ENCODE data around the gene MSL1.
A peak's percentile ranks its signal among the peaks of the same experiment; 100 is the strongest.

DNA sequence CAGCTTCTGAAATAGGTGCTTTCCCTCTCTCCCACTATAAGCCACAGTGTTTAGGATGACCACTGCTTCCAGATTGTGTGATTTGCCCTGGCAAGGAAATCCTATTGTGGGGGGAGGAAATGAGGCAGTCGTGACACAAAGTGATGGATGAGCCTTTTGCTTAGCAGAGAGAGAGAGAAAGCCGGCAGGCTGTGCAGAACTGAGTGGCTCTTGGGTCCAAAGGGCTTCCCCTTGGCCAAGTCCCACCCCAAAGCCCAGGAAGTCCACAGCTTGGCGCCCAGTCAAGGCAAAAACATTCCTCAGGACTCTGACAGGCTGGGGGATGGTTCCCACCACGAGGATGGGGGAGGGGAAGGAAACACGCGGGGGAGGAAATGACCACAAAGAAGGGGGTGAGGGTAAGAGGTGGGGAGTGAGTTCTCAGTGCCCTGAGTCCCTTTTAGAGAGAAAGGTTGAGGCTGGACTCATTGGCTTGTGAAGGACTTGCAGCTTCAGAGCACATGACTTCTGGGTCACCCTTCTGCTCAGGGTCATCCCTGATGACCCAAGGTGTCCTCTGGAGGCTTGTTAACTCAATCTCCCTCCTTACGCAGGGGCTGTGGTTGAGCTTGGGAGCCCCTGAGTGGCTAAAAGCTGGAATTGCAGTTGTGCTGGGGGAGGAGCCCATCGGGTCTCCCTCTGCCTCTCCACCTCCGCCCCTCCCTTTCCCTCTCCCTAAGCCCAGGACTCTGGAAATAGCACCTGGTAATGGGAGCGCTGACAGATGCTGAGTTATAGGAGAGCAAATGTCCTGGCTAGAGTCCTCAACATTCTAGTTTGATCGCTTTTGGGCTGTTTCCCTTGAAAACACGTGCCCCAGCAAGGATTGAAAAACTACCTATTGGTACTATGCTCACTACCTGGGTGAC is 10.3 kb upstream of the MSL1 start:
- TF ChIP-seq, protein P1, sequence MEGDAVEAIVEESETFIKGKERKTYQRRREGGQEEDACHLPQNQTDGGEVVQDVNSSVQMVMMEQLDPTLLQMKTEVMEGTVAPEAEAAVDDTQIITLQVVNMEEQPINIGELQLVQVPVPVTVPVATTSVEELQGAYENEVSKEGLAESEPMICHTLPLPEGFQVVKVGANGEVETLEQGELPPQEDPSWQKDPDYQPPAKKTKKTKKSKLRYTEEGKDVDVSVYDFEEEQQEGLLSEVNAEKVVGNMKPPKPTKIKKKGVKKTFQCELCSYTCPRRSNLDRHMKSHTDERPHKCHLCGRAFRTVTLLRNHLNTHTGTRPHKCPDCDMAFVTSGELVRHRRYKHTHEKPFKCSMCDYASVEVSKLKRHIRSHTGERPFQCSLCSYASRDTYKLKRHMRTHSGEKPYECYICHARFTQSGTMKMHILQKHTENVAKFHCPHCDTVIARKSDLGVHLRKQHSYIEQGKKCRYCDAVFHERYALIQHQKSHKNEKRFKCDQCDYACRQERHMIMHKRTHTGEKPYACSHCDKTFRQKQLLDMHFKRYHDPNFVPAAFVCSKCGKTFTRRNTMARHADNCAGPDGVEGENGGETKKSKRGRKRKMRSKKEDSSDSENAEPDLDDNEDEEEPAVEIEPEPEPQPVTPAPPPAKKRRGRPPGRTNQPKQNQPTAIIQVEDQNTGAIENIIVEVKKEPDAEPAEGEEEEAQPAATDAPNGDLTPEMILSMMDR (IDR thresholded peaks at IDR 0.05) = peak in 5 of 7 experiments; percentile 71 to 94 (median 83)
- TF ChIP-seq POLR2A (IDR thresholded peaks at IDR 0.05) (no peak), POLR2AphosphoS5 (IDR thresholded peaks at IDR 0.05) (peak; percentile 53 to 84 (median 82)), EP300 (IDR thresholded peaks at IDR 0.05) (peak; percentile 64)
